HL-60 (cell line): Measurements from ENCODE around the gene RHBDD2.
"Not testable (repeated sequence)": the region's sequence is repeated elsewhere in the genome, so short reads cannot be mapped to it uniquely, and the experiment has no call there.

ENCODE experiments used
- DNase-seq, 2 experiments: peaks; one replicate each; pipeline ENCODE4 v3.0.0-alpha.2; 2010 to 2020; ENCODE audit warnings: low read depth in 1 of 2, low spot score in 1 of 2
- H3K27ac ChIP-seq: fragments of 250-450 bp; sonication (Bioruptor Pico); replicated peaks from 2 replicates; pipeline ENCODE4 v1.5.1; 2020; ENCODE audit warnings: mild to moderate bottlenecking, moderate library complexity
- H3K27me3 ChIP-seq: fragments of 250-450 bp; sonication (Bioruptor Pico); 2 replicates; pipeline ENCODE4 v1.5.1; 2021; ENCODE audit warnings: mild to moderate bottlenecking, moderate library complexity; ENCODE audit not compliant: insufficient read depth, poor library complexity, severe bottlenecking
- H3K4me3 ChIP-seq: replicated peaks from 2 replicates; pipeline ENCODE4 v1.5.1; 2011; ENCODE audit warnings: mild to moderate bottlenecking, control low read depth, low read length; ENCODE audit not compliant: insufficient read depth
- CTCF ChIP-seq: IDR thresholded peaks from one replicate; pipeline ENCODE4 v1.5.1; 2011; ENCODE audit warnings: low read length, control low read depth, inconsistent platforms; ENCODE audit not compliant: insufficient read depth
- GABPA ChIP-seq: IDR thresholded peaks from 2 replicates; pipeline ENCODE4 v1.6.1; 2012; ENCODE audit warnings: low read depth
- POLR2AphosphoS5 ChIP-seq: IDR thresholded peaks from 2 replicates; pipeline ENCODE4 v1.6.1; 2012; ENCODE audit warnings: low read depth
- REST ChIP-seq: IDR thresholded peaks from 2 replicates; pipeline ENCODE4 v1.6.1; 2012; ENCODE audit warnings: low read depth; ENCODE audit not compliant: insufficient replicate concordance
- SPI1 ChIP-seq: IDR thresholded peaks from 2 replicates; pipeline ENCODE4 v1.6.1; 2012; ENCODE audit warnings: low read depth, mild to moderate bottlenecking, borderline replicate concordance

Gene RHBDD2

GRCh38 chr7:75836798-75837197 lies 42.0 kb upstream of the RHBDD2 start:
- DNase-seq = no peak
- Histone ChIP-seq H3K27ac (no peak overlapping the region), H3K4me3 (no peak overlapping the region), H3K27me3 (no peaks in the 10 kb centered on the region)
- TF ChIP-seq CTCF (no peak), GABPA (no peak), REST (no peak), SPI1 (no peak), POLR2AphosphoS5 (no peak)

GRCh38 chr7:75838281-75838930 lies 40.4 kb upstream of the RHBDD2 start:
- DNase-seq, H3K27me3 ChIP-seq, H3K4me3 ChIP-seq, H3K27ac ChIP-seq: not testable (repeated sequence)

- TF ChIP-seq POLR2AphosphoS5 (no peak), CTCF (no peak), SPI1 (no peak), GABPA (no peak), REST (no peak)
- no peak overlapping the region for H3K27ac ChIP-seq
- DNase-seq = no peak
Measured at GRCh38 chr7:75840029-75840428, 38.8 kb upstream of the RHBDD2 start.

GRCh38 chr7:75842836-75843446 lies 35.9 kb upstream of the RHBDD2 start:
- H3K27ac ChIP-seq = peak overlapping the region; percentile 32; the same call in 1 of the 2 replicates
- no peak for TF ChIP-seq GABPA
- no peak for TF ChIP-seq SPI1
- TF ChIP-seq REST = no peak
- TF ChIP-seq POLR2AphosphoS5 = peak; percentile 50
- no peak for TF ChIP-seq CTCF
- H3K4me3 ChIP-seq = no peak overlapping the region
- DNase-seq = peak; percentile 68 to 71
- H3K27me3 ChIP-seq = no peaks in the 10 kb centered on the region

More at GRCh38 chr7:75840029-75840428, 38.8 kb upstream of the RHBDD2 start:
- no peak overlapping the region for H3K4me3 ChIP-seq
- no peaks in the 10 kb centered on the region for H3K27me3 ChIP-seq
